Fibroblast of lung (primary cell): ENCODE measurements around the gene DNMT3A. TPM values are rescaled to one million over a fixed set of nuclear protein-coding genes. Genes with fewer than 3 reads are reported as not detected.

ENCODE experiments used
- DNase-seq, 2 donors: peaks; one replicate each; pipeline versions ENCODE4 v3.0.0 to v3.0.0-alpha.2; 2010; ENCODE audit warnings: low read depth in 2 of 2
- H2AFZ ChIP-seq: 2 replicates; pipeline ENCODE4 v1.5.1; 2012; ENCODE audit warnings: low read length, control low read depth, inconsistent platforms
- H3K27ac ChIP-seq: 2 replicates; pipeline ENCODE4 v1.5.1; 2011; ENCODE audit warnings: low read length, control low read depth; ENCODE audit not compliant: insufficient read depth
- H3K27me3 ChIP-seq: 2 replicates; pipeline ENCODE4 v1.5.1; 2011; ENCODE audit warnings: mild to moderate bottlenecking, low read length; ENCODE audit not compliant: control insufficient read depth, insufficient read depth
- H3K36me3 ChIP-seq: 2 replicates; pipeline ENCODE4 v1.5.1; 2011; ENCODE audit warnings: low read length; ENCODE audit not compliant: control insufficient read depth, insufficient read depth
- H3K4me1 ChIP-seq: 2 replicates; pipeline ENCODE4 v1.5.1; 2011; ENCODE audit warnings: low read length; ENCODE audit not compliant: control insufficient read depth, insufficient read depth; ENCODE audit errors: extremely low read depth
- H3K4me2 ChIP-seq: 2 replicates; pipeline ENCODE4 v1.5.1; 2011; ENCODE audit warnings: low read length, control low read depth; ENCODE audit not compliant: insufficient read depth; ENCODE audit errors: extremely low read depth
- H3K4me3 ChIP-seq, 4 experiments: fragments of 200-600 bp in 1 of 4; sonication (generic) in 1 of 4; replicated peaks in 1 of 4; 2 replicates each; pipeline ENCODE4 v1.5.1; 2011 to 2016; ENCODE audit warnings: low read length in 4 of 4, low read depth in 3 of 4, mild to moderate bottlenecking in 3 of 4, control low read depth in 2 of 4, inconsistent platforms in 1 of 4, mixed read lengths in 1 of 4; ENCODE audit not compliant: insufficient read depth in 1 of 4; ENCODE audit errors: control extremely low read depth in 1 of 4
- H3K79me2 ChIP-seq: 2 replicates; pipeline ENCODE4 v1.5.1; 2012; ENCODE audit warnings: mild to moderate bottlenecking, low read length, inconsistent platforms; ENCODE audit not compliant: control insufficient read depth, insufficient read depth
- H3K9ac ChIP-seq: 2 replicates; pipeline ENCODE4 v1.5.1; 2011; ENCODE audit warnings: mild to moderate bottlenecking, low read length, control low read depth; ENCODE audit not compliant: insufficient read depth
- H3K9me3 ChIP-seq: 2 replicates; pipeline ENCODE4 v1.5.1; 2012; ENCODE audit warnings: low read depth, low read length; ENCODE audit not compliant: control insufficient read depth, insufficient read depth
- H4K20me1 ChIP-seq: 2 replicates; pipeline ENCODE4 v1.5.1; 2011; ENCODE audit warnings: low read length; ENCODE audit not compliant: control insufficient read depth, insufficient read depth; ENCODE audit errors: extremely low read depth
- EZH2 ChIP-seq: IDR thresholded peaks from 2 replicates; pipeline ENCODE4 v1.5.1; 2012; ENCODE audit warnings: low read length, control low read depth, mild to moderate bottlenecking; ENCODE audit errors: missing control alignments
- polyA plus RNA-seq, 2 donors: library from polyadenylated mRNA; depleted of rRNA in 1 of 2; stranded (reverse) in 1 of 2; unstranded in 1 of 2; fragments of >200 nt; gene quantifications; 2 replicates each; pipeline ENCODE4 v1.2.1, GENCODE V29; 2011 to 2012; ENCODE audit warnings: missing spikeins in 1 of 2
- total RNA-seq: library from RNA; depleted of rRNA; stranded (reverse); fragments of >200 nt; gene quantifications from 2 replicates; pipeline ENCODE4 v1.2.1, GENCODE V29; 2014
- TF ChIP-seq, protein P1 (sequence below), 2 donors: IDR thresholded peaks in 1 of 2; conservative IDR thresholded peaks in 1 of 2; 1 replicate in 1 of 2; 2 replicates in 1 of 2; pipeline ENCODE4 v1.5.1; 2011 to 2012; ENCODE audit warnings: low read length in 2 of 2, control low read depth in 1 of 2, inconsistent platforms in 1 of 2, low read depth in 1 of 2, mild to moderate bottlenecking in 1 of 2

Gene DNMT3A
- total and polyA plus RNA-seq, 2 donors (not counting 1 experiment from before 2014, with no cell fraction given): 3.6 to 19.7 TPM

DNA sequence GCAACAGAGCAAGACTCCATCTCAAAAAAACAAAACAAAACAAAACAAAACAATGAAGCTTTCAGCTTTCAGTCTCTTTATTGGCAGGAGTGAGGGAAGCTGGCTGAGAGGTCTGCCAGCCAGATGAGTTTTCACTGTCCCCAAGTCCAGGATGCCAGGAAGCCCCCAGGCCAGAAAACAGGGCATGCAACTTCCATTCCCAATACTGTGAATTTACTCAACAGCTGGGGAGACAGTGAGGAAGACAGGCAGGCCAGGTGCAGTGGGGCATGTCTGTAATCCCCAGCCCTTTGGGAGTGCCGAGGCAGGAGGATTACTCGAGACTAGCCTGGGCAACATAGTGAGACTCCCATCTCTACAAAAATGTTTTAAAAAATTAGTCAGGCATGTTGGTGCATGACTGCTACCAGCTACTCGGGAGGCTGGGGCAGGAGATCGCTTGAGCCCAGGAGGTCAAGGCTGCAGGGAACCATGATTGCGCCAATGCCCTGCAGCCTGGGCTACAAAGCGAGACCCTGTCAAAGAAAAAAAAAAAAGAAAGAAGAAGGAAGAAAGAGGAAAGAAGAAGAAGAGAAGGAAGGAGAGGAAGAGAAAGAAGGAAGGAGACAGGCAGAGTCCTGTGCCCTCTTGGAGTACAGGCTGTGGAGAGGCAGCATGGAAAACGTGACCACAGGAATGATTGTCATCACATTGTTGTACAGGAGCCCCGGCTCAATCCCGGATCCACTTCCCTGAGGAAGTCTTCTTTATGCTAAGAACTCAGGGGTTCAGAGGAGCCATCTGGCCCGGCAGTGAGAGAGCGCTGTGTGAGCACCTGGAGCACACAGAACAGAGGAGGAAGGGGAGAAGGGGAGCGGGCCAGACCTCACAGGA, 144.2 kb downstream of the DNMT3A start:
- TF ChIP-seq EZH2: no peak
- TF ChIP-seq, protein P1, sequence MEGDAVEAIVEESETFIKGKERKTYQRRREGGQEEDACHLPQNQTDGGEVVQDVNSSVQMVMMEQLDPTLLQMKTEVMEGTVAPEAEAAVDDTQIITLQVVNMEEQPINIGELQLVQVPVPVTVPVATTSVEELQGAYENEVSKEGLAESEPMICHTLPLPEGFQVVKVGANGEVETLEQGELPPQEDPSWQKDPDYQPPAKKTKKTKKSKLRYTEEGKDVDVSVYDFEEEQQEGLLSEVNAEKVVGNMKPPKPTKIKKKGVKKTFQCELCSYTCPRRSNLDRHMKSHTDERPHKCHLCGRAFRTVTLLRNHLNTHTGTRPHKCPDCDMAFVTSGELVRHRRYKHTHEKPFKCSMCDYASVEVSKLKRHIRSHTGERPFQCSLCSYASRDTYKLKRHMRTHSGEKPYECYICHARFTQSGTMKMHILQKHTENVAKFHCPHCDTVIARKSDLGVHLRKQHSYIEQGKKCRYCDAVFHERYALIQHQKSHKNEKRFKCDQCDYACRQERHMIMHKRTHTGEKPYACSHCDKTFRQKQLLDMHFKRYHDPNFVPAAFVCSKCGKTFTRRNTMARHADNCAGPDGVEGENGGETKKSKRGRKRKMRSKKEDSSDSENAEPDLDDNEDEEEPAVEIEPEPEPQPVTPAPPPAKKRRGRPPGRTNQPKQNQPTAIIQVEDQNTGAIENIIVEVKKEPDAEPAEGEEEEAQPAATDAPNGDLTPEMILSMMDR (conservative IDR thresholded peaks at IDR 0.05 in 1 of 2, IDR thresholded peaks at IDR 0.05 in 1 of 2; ENCODE audit: low read depth in 1 of 2, low read length in 2 of 2): no peak
- no peaks in the 10 kb centered on the region for H3K4me1 ChIP-seq
- H3K27ac ChIP-seq: no peak overlapping the region
- H3K4me2 ChIP-seq: no peak overlapping the region
- H2AFZ ChIP-seq: no peak overlapping the region
- no peaks in the 10 kb centered on the region for H3K36me3 ChIP-seq
- H4K20me1 ChIP-seq: no peaks in the 10 kb centered on the region
- H3K27me3 ChIP-seq: no peaks in the 10 kb centered on the region
- H3K9ac ChIP-seq: no peak overlapping the region
- peak in 1 of 2 donors; percentile 65 for DNase-seq
- no peak overlapping the region for H3K4me3 ChIP-seq
- no peaks in the 10 kb centered on the region for H3K9me3 ChIP-seq
- no peaks in the 10 kb centered on the region for H3K79me2 ChIP-seq

DNA sequence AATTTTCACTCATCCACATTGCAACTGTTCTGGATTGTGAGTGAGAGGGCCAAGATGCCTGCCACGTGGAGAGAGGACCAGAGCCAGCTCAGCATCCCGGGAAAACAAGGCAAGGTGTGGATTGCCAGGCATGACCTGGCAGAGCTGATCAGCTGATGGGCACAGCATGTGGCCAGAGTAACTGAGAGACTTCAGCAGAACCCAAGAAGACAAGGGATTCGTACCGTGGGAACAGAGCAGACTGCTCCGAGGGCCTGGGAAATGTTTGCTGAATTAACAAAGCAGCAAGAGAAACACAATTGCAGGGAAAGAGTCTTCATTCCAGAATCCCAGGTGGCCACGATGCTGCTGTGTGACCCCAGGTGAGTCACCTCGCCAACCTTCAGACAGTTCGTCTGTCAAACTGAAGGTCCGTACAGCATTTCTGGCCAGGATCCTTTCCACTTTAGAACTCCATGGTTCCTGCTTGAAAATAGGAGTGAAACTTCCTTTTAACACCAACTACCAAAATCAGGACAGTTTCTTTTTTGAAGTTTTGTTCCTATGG, 147.1 kb downstream of the DNMT3A start:
- no peak for DNase-seq
- H3K4me2 ChIP-seq: no peak overlapping the region
- no peak overlapping the region for H3K4me3 ChIP-seq
- no peaks in the 10 kb centered on the region for H3K36me3 ChIP-seq
- TF ChIP-seq EZH2: no peak
- TF ChIP-seq, protein P1 (conservative IDR thresholded peaks at IDR 0.05 in 1 of 2, IDR thresholded peaks at IDR 0.05 in 1 of 2; ENCODE audit: low read depth in 1 of 2, low read length in 2 of 2): no peak
- no peak overlapping the region for H2AFZ ChIP-seq
- H3K9me3 ChIP-seq: no peaks in the 10 kb centered on the region
- H4K20me1 ChIP-seq: no peaks in the 10 kb centered on the region
- no peaks in the 10 kb centered on the region for H3K27me3 ChIP-seq
- no peak overlapping the region for H3K27ac ChIP-seq
- H3K79me2 ChIP-seq: no peaks in the 10 kb centered on the region
- H3K9ac ChIP-seq: no peak overlapping the region
- no peaks in the 10 kb centered on the region for H3K4me1 ChIP-seq

DNA sequence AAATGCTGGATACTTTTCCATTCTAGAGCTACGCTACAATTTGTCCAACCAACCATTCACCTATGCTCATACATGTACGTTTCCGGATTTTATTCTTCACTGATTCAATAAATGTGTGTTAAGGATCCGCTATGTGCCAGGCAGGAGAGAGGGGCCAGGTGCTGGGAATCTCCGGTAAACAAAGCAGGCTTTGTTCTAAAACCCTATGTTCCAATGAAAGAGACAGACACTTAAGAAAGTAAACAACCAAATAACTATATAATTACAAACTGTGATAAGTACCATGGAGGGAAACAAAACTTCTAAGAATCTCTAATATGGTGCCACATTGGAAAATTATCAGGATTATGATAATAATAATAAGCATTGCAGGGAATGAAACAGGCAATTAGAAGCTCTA, 151.2 kb downstream of the DNMT3A start:
- Histone ChIP-seq H3K36me3 (no peaks in the 10 kb centered on the region), H2AFZ (no peak overlapping the region), H3K27ac (no peak overlapping the region), H4K20me1 (no peaks in the 10 kb centered on the region), H3K4me2 (no peak overlapping the region), H3K9ac (no peak overlapping the region), H3K79me2 (no peaks in the 10 kb centered on the region), H3K9me3 (no peaks in the 10 kb centered on the region), H3K4me1 (no peaks in the 10 kb centered on the region), H3K27me3 (no peaks in the 10 kb centered on the region), H3K4me3 (no peak overlapping the region)
- TF ChIP-seq, protein P1 (conservative IDR thresholded peaks at IDR 0.05 in 1 of 2, IDR thresholded peaks at IDR 0.05 in 1 of 2; ENCODE audit: low read depth in 1 of 2, low read length in 2 of 2): no peak
- no peak for TF ChIP-seq EZH2
- DNase-seq: no peak
